ENCODE data around the gene NPLOC4.
"Not testable (repeated sequence)": the region's sequence is repeated elsewhere in the genome, so short reads cannot be mapped to it uniquely, and the experiment has no call there.

The NPLOC4 gene

DNA sequence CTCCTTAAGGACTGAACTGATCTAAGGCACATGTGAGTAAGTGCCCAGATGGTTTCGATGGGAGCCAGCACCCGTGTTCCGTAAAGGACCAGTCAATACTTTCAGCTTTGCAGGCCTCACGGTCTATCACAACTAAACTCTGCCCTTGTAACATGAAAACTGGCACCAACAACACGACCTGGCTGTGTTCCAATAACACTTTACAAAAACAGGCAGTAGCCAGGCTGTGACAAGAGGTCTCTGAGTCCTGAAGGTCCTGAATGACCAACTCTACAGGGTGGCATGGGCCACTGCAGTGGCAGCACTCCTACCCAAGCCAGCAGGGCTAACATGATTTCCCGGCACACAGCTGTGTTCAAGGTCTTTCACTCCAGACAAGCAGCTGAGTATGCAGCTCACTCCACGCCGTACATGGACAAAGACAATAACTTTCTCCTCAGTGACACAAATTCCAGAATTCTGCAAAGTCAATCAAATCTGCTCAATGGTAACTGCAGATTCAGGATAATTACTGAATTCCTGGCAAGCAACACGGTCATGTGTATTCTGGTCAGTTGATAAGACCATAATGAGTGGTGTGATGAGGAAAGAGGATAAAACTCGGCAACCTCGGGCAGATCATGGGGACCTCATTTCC, 15.3 kb downstream of the NPLOC4 start:
- no peak for FAIRE-seq

DNA sequence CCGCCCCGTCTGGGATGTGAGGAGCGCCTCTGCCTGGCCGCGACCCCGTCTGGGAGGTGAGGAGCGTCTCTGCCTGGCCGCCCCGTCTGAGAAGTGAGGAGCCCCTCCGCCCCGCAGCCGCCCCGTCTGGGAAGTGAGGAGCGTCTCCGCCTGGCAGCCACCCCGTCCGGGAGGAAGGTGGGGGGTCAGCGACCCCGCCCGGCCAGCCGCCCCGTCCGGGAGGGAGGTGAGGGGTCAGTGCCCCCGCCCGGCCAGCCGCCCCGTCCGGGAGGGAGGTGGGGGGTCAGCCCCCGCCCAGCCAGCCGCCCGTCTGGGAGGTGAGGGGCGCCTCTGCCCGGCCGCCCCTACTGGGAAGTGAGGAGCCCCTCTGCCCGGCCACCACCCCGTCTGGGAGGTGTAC, 18.6 kb downstream of the NPLOC4 start:
- not testable (repeated sequence) for FAIRE-seq

DNA sequence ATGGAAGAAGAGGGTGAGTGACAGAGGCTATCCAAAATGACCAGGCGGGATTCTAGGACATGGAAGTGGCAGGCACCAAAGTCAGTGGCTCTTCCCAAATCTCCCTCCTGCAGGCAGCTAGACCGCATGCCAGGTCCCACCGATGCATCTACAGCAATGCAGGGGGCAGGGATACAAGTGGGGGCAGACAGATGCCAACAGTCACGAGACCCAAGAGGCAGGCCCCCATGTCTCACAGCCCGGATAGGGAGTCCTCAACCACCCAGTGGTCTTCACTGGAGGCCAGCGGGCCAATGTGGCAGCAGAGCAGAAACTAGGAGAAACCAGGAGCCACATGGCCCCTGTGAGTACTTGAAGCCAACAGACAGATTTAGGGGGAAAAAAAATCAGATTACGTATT, 20.0 kb downstream of the NPLOC4 start:
- FAIRE-seq: no peak

DNA sequence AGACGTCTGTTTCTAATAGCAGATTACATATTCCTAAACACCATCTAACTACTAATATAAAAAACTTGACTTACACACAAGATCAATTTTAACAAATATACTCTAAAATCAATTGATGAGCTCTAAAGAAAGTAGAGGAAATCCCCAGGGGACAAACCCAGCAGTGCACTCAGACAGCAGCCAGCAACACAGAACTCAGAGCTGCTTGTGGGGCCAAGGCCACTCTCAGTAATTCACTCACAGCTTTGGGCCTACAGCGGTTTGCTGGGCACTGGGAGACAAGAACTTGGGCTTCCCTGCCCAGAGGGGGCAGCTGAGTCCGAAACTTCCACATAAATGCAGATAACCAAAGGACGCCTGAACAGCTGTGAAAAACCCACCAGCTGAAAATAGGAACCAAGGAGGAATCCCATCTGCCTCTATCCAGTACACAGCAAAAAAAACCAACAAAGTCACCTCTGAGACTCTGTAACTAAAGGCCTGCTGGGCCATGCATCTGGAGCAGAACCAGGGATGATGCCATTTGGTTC, 21.4 kb downstream of the NPLOC4 start:
- FAIRE-seq: no peak

DNA sequence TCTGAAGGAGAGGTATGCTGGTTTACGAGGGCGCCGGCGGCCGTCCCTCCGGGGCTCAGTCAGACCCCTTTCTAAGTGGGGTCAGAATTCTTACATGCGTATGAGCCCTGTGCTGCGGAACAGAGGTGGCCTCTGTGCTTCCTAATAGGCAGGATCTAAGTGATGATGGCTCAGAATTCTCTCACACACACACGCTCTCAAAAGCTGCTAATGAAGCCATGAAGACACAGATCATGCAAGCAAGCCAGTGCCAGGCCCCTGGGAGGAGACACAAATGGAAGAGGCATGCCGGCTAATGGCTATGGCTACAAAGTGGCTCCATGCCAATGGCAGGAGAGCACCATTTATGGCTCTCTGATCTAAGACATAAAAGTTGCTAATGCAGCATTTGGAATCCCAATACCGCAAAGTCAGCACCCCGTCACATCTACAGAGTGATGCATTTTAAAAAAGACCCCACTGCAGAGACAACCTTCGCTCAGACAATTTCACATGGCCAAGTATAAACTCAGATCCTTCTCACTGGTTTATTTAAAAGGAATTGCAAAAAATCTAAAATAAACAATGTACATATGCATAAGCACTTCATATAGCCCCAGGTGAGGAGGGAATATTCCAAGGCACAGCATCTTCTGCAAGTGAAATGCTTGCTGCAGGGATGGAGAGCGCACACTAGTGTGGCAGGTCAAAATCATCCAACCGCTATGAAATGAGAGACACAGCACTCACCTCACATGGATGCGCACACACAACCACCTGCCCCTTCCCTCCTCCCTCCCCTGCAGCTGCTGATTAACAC, 24.5 kb downstream of the NPLOC4 start:
- FAIRE-seq: no peak

DNA sequence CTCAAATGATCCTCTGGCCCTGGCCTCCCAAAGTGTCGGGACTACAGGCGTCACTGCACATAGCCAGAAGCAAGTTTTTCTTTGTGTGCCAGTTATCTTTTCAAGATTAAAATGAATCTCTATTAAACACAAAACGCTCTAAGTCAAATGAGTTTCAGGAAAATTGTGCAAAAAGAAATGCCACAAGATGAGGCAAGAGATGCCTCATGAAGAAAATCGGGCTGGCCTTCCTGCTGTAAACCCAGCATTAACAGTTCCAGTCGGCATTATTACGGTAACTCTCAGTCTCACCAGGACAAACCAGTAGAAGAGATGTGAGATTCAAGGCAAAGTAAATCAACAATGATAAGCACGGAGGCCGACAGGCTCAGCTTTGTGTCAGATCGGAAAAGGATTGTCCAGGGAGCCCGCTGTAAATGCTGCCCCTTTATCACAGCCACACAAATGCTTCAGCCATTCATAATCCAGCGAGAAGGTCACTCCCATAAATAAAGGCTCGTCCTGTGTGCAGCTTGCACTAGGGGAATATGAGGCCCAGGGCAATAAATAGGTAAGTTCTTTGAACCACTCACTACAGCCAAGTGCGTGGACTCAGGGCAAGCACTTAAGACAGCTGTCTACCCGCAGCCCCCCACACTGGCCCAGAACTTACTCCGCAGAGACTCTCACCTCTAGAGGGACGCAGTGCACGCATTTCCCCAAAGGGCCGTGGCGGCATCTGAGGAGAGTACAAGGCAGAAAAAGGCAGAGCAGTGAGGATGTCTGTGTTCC, 27.2 kb downstream of the NPLOC4 start:
- no peak for FAIRE-seq

DNA sequence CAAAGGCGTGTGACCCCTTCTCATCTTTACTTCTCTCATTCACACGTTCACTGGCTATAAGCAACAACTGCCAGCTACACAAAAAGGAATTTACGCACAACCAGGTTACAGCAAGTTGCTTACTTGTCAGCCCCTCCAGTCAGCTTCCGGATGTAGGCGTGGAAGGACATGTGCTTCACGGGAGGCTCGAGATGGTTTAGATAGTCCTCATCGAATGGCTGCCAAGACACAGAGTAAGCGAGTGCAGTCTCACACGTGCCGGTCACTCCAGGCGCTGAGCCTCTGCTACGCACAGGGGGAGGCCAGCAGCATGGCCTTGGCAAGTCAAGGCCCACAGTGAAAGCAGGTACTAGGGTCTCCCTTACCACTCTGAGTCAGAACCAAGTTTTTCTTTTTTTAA, 28.3 kb downstream of the NPLOC4 start:
- FAIRE-seq: no peak

DNA sequence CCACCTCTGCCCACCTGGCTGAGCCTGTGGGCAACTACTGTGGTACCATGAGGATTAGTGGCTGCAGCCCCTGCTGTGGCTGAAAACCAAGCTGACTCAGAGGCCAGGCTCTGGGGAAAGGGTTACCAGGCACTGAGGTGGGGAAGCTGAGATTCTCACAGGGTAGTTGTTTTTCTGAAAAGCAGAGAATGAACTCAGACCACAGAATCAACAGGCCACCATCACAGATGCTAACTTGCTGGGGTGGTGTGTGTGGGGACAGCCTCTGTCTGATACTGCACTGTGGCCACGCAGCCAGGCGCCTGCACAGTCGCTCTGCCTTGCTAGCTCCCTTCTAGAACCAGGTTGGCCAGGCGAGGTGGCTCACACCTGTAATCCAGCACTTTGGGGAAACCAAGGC, 28.8 kb downstream of the NPLOC4 start:
- FAIRE-seq: no peak

DNA sequence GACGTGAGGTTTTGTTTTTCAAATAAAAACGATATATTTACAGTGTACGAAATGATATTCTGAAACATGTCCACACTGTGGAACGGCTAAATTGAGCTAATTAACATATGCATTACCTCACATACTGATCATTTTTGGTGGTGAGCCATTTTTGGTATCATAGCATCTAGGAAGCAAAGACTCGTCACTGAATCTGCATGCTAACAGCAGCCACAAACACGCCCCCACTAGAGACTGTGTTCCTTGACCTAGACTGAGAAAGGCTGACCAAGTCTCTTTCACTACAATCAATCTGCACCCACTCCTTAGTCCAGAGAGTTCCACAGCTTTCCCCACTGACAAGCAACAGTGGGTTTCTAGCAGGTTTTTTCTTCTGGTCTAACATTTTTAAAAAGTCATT, 29.5 kb downstream of the NPLOC4 start:
- no peak for FAIRE-seq

DNA sequence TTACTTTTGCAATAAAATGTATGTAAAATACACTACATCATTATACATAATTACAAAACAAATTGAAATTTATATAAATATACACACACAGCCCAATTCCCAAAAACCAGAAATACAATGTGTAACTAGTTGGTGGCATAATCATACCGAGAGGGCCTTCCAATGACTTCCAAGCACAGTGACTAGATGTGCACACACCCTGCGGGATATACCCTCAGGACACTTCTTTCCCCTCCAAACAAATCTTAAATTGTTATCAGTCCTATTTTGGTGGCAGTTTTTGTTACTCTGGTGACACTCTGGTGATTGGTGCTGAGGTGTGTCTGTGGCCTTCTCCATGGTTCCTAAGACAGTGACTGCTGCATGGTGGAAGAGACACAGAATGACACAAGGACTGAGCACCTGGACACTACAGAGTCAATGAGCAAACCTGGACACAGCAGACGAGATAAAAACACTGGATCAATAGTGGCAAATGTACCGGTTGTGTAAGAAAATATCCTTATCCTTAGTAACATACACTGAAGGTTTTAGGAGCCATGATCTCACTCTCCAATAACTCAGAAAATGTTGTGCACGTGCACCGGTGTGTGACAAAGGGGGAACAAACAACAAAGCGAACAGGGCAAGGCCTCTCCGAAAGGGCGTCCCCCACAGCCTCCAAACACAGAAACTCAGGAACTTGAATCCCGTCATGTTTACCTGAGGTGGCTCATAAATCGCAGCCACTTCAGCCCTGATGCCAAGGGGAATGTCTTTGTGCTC, 32.9 kb downstream of the NPLOC4 start:
- FAIRE-seq: no peak

DNA sequence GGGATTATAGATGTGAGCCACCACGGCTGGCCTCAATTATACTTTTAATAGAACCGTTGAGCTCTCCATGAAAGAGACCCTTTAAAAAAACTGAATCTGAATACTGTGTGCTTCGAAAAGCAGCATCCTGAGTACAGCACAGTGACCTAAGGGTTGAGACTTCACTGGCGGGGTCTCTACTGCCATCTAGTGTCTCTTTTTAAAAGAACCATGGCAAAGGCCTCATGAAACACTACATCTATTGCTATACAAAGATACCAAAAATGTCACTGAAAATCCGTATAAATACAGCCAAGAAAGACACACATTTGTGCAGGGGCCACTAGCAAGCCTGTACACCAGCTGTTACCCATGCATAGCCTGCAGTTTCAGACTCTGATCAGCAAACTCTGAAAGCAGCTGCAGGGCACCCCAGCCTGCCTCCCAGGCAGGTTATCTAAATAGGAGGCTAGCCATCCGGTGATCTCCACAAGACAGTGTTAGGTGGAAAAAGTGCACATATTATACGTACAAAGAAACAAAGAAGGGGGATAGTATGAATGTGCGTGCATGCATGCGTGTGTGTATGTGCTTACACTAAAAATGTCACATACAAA, 35.3 kb downstream of the NPLOC4 start:
- FAIRE-seq: peak; percentile 88

DNA sequence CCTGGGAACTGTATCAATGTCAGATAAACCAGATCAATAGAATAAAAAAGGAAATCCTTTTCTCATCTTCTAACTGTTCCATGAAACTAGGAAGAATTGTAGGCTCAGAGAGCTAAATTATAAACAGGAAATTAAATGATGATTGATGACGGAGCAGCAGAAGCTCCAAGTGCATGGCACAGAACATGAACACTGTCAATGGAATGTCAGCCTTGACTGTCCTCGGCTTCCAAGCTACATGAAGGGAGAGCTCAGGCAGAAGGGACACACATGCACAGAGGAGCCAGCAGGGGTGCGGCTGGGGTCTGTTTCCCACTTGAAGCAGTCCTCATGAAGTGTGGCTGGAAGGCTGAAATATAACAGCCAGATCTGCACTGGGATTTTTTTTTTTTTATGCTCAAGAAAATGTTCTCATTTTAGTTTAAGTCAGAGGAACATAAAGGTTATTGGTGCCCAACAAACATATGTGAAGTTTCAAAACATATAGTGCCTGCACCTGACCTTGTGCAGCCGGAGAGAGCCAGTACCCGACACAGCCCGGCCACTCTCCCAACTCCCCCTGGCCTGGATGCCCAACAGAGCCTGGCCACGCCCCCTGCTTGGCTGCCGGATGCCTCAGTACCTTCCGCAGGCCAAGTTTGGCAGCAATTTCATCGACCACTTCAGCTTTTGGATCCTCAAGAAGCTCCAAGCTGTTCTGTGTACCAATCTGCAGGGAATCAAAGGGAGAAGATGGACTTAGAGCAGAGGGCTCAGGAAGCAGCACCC, 37.0 kb downstream of the NPLOC4 start:
- FAIRE-seq: no peak

DNA sequence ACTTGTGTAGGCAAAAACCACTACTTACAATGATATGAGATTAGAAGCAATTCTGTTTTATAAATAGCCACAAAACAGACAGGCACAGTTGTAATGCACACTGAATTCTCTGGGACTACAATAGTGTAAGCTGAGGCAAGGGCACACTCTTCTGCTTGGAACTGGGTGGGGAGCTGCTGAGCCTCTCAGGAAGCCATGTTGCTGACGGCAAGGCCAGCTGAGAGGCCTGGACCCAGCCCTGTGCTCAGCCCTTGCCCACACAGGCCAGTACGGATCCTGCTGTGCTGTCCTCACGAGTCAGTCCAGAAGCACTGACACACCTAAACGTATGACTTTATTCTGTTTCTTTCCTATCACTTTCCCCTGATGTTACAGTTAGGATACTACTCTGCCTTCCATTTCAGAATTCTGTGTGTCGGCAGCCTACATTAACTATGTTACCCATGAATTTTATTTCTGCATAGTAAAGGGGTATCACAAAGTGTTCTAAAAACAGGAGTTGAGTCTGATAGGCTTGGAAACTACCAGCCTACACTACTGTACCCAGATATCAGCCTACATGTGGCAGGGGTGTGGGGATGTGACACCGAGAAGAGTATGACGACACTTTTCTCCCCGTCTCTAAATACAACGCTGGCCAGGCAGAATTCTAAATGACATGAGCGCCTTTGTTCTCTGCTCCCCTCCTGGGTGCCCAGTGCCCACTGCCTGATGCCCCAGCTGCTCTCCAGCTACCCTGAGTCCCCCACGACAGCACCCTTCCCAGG, 43.6 kb downstream of the NPLOC4 start:
- no peak for FAIRE-seq

DNA sequence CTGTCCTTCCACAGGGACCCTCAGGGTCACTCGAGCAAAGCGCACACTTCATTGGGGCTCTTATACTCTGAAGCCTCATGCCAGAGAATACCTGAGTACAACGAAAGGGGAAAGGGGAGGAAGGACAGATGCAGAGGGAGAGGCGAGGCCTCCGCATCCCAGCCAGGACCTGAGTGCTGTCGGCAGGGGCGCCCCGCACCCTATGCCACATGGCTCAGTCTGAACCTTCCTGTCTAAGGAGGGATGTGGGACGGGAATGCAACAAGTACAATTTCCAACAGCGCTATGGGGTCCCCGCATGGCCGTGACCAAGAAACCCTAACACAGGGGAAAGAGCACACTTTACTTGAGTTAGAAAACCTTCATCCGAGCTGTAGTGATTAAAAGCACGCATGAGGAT, 44.9 kb downstream of the NPLOC4 start:
- no peak for FAIRE-seq

DNA sequence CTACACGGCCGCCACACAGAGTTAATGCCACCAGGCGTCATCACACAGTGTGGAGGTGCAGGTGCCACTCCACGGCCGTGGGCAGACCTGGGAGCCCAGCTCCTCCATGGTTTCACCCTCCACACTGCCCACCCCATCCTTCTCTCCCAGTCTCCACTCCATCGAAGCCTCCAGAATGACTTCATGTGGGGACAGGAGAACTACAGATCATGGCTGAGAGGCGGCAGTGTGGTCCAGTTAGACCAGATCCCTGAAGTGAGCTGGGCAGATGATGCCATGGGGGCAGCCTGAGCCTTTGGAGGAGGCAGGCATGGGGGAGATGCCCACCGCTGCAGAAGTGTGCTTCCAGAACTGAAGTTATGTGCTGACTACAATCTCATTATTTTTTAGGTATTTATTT, 46.8 kb downstream of the NPLOC4 start:
- no peak for FAIRE-seq

DNA sequence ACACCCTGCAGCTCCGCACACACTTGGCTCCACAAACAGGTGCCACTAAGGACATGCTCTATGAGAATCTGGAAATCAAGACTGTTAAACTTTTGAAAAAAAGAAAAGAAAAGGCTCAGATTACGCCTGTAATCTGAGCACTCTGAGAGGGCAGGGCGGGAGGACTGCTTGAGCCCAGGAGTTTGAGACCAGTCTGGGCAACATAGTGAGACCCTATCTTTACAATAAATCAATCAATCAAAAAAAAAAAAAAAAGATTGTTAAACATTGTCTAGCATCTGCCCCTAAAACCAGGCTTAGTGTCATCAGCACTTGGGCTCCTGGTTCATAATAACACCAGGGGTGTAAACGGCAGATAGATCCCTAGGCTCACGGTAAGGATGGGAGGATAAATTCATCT, 47.3 kb downstream of the NPLOC4 start:
- no peak for FAIRE-seq

DNA sequence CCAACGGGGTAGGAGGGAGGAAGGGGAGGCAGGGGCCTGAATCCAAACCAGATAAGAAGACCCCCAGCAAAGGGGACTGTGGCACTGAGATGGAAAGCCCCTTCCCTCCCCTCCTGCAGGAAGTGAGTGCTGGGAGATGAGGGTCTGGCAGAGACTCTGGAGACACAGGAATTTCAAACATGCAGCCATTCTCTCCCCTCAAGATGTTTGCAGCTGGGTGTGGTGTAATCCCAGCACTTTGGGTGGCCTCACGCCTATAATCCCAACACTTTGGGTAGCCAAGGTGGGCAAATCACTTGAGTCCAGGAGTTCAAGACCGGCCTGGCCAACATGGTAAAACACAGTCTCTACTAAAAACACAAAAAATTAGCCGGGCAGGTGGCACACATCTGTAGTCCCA, 50.8 kb downstream of the NPLOC4 start:
- no peak for FAIRE-seq

DNA sequence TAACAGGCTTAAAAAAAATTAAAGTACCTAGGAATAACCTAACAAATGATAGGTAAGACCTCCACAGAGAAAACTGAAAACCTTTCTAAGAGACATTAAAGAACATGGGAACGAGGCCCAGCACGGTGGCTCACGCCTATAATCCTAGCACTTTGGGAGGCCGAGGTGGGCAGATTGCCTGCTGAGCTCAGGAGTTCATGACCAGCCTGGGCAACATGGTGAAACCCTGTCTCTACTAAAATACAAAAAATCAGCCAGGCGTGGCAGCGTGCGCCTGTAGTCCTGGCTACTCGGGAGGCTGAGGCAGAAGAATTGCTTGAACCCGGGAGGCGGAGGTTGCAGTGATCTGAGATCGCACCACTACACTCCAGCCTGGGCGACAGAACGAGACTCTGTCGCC, 52.1 kb downstream of the NPLOC4 start:
- not testable (repeated sequence) for FAIRE-seq

DNA sequence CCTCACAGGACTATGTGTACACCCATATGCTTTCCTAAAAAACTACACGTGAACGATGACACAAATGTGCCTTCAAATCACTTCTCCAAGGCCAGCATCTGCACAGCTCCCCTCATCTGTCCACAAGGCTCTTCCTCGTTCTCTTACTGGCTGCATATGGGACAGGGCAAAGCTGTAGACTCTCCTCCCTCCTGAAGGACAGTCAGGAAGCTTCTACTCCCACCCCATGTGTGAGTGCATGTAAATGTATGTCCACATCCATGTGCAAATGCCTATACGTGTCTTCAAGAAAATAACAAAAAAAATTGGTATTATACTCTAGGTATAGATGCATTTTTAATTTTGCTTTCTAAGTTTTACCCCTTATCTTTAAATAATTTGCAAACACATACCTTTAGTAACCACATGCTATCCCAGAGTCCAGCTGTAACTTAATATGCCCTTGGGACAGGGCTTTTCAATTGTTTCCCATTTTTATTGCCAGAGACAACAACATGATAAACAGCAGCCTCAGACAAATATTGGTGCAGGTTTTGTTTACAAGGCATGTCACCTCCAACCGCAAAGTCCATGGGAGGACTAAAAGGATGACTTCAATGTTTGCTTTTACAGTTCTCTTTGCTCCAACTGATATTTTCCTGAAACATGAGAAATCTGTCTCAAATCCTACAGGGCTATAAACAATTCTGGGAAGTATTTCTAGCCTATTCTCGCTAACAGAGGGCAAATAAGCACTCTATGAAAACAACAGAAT, 53.1 kb downstream of the NPLOC4 start:
- FAIRE-seq: no peak

DNA sequence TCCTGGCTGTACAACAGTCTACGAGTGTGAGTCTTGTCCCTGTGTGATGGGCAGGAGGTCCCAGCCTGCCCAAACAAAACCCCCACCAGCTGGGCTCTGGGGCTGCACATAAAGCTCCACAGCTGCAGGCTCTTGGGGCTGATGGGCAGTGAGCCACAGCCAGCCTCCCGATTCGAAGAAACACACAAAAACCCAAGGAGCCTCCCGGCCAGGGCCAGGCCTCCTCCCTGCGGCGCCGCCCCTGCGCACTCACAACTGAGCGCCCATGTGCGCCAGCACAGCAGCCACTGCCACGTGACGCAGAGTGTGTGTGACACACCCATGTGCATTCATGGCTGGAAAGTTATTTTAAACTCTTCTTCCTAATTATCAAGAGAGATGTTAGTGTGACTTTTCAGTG, 54.2 kb downstream of the NPLOC4 start:
- FAIRE-seq: no peak
